GM23248 (cell line): Measurements from ENCODE around the gene FOXL2. TPM values are rescaled to one million over a fixed set of nuclear protein-coding genes. Genes with fewer than 3 reads are reported as not detected.

ENCODE experiments used
- DNase-seq: peaks from one replicate; pipeline ENCODE4 v3.0.0-alpha.2; 2015
- H2AFZ ChIP-seq: fragments of 200-600 bp; sonication (generic); 2 replicates; pipeline ENCODE4 v1.6.1; 2016; ENCODE audit warnings: antibody characterized with exemption
- H3F3A ChIP-seq: fragments of 200-600 bp; sonication (generic); 2 replicates; pipeline ENCODE4 v1.6.1; 2016; ENCODE audit warnings: mild to moderate bottlenecking, antibody characterized with exemption, mixed run types; ENCODE audit not compliant: insufficient read depth
- H3K27ac ChIP-seq: fragments of 200-600 bp; sonication (generic); 2 replicates; pipeline ENCODE4 v1.5.1; 2016; ENCODE audit warnings: mild to moderate bottlenecking
- H3K27me3 ChIP-seq: fragments of 200-600 bp; sonication (generic); replicated peaks from 2 replicates; pipeline ENCODE4 v1.6.1; 2016; ENCODE audit warnings: mild to moderate bottlenecking; ENCODE audit not compliant: insufficient read depth
- H3K36me3 ChIP-seq: fragments of 200-600 bp; sonication (generic); 2 replicates; pipeline ENCODE4 v1.6.1; 2016; ENCODE audit warnings: low read depth, mild to moderate bottlenecking
- H3K4me1 ChIP-seq: fragments of 200-600 bp; sonication (generic); 2 replicates; pipeline ENCODE4 v1.6.1; 2016; ENCODE audit warnings: mild to moderate bottlenecking; ENCODE audit not compliant: insufficient read depth
- H3K4me2 ChIP-seq: fragments of 200-600 bp; sonication (generic); one replicate; pipeline ENCODE4 v1.6.1; 2016; ENCODE audit warnings: mild to moderate bottlenecking; ENCODE audit not compliant: unreplicated experiment
- H3K4me3 ChIP-seq: fragments of 200-600 bp; sonication (generic); 2 replicates; pipeline ENCODE4 v1.5.1; 2016; ENCODE audit warnings: mild to moderate bottlenecking
- H3K79me2 ChIP-seq: fragments of 200-600 bp; sonication (generic); 2 replicates; pipeline ENCODE4 v1.6.1; 2016; ENCODE audit warnings: mild to moderate bottlenecking; ENCODE audit not compliant: insufficient read depth
- H3K9ac ChIP-seq: fragments of 200-600 bp; sonication (generic); 2 replicates; pipeline ENCODE4 v1.6.1; 2016; ENCODE audit warnings: mild to moderate bottlenecking
- H3K9me2 ChIP-seq: fragments of 200-600 bp; sonication (generic); 2 replicates; pipeline ENCODE4 v1.6.1; 2016; ENCODE audit warnings: mixed run types, mild to moderate bottlenecking, moderate library complexity; ENCODE audit not compliant: insufficient read depth
- H3K9me3 ChIP-seq: fragments of 200-600 bp; sonication (generic); one replicate; pipeline ENCODE4 v1.6.1; 2017; ENCODE audit warnings: low read depth
- H4K20me1 ChIP-seq: fragments of 200-600 bp; sonication (generic); 2 replicates; pipeline ENCODE4 v1.6.0; 2016; ENCODE audit not compliant: insufficient read depth
- EZH2 ChIP-seq: fragments of 200-600 bp; sonication (generic); IDR thresholded peaks from 2 replicates; pipeline ENCODE4 v1.6.1; 2018; ENCODE audit warnings: antibody characterized with exemption, mild to moderate bottlenecking; ENCODE audit not compliant: insufficient read depth, poor library complexity, severe bottlenecking
- EZH2phosphoT487 ChIP-seq: fragments of 200-600 bp; sonication (generic); IDR thresholded peaks from 2 replicates; pipeline ENCODE4 v1.6.1; 2018; ENCODE audit warnings: antibody characterized with exemption, moderate library complexity, mild to moderate bottlenecking, low read depth; ENCODE audit not compliant: insufficient read depth
- WGBS, 2 experiments: methylation state at CpG; one replicate each; pipeline ENCODE4 v1.1.6; 2015 to 2017; ENCODE audit warnings: low lambda C conversion rate in 2 of 2, low coverage in 1 of 2; ENCODE audit errors: missing lambda C conversion rate in 2 of 2; 5-methylcytosine and 5-hydroxymethylcytosine counted together
- in situ Hi-C: fragments of 300-500 bp; cut with MboI; formaldehyde crosslinking; loops from 2 replicates; pipeline ENCODE4 v1.15.0; 2020
- polyA plus RNA-seq: library from polyadenylated mRNA; unstranded; fragments of >200 nt; fragmentation: Nextera tagmentation; extraction: Ambion mirVana; gene quantifications from 2 replicates; pipeline ENCODE4 v1.2.1, GENCODE V29; 2016
- total RNA-seq: library from RNA; depleted of rRNA; stranded (reverse); fragments of >200 nt; shearing (Covaris generic); gene quantifications from 2 replicates; pipeline ENCODE4 v1.2.3, GENCODE V29; 2014

FOXL2 gene
- total and polyA plus RNA-seq, 2 experiments from 2014 or later = 0.71 to 3.6 TPM

- DNase-seq = no peak
- WGBS, 2 experiments = 60 to 61% methylated on average over 6 of the region's 6 CpGs
- no peak overlapping the region for H2AFZ ChIP-seq
These were observed 24.9 kb upstream of the FOXL2 start for GRCh38 chr3:138971766-138972320.

GRCh38 chr3:138964923-138965322, 18.0 kb upstream of the FOXL2 start:
- Histone ChIP-seq H3K27me3 (0 out of 2 replicates have a peak, but pooled peaks cover 9% of the 10 kb centered on the region), H3K4me3 (no peak overlapping the region), H3K79me2 (no peaks in the 10 kb centered on the region), H3K9me2 (no peaks in the 10 kb centered on the region), H3K27ac (no peak overlapping the region), H3K4me2 (no peak overlapping the region), H3K4me1 (no peaks in the 10 kb centered on the region), H3K9me3 (no peaks in the 10 kb centered on the region), H3K9ac (no peak overlapping the region), H3K36me3 (no peaks in the 10 kb centered on the region), H2AFZ (no peak overlapping the region), H3F3A (no peaks in the 10 kb centered on the region), H4K20me1 (no peaks in the 10 kb centered on the region)
- in situ Hi-C loops = no loop called here
- no peak for DNase-seq
- no peak for TF ChIP-seq EZH2phosphoT487
- TF ChIP-seq EZH2 = no peak

More at GRCh38 chr3:138971766-138972320, 24.9 kb upstream of the FOXL2 start:
- Histone ChIP-seq H3K36me3 (no peaks in the 10 kb centered on the region), H3F3A (no peaks in the 10 kb centered on the region), H3K79me2 (no peaks in the 10 kb centered on the region), H4K20me1 (no peaks in the 10 kb centered on the region), H3K27ac (no peak overlapping the region), H3K4me2 (no peak overlapping the region), H3K9ac (no peak overlapping the region), H3K9me3 (no peaks in the 10 kb centered on the region), H3K4me1 (no peaks in the 10 kb centered on the region), H3K27me3 (peaks cover 16% of the 10 kb centered on the region; the same call in 1 of the 2 replicates), H3K4me3 (no peak overlapping the region), H3K9me2 (no peaks in the 10 kb centered on the region)
- in situ Hi-C loops = no loop called here
- TF ChIP-seq EZH2phosphoT487 = no peak
- TF ChIP-seq EZH2 = no peak

GRCh38 chr3:138964264-138964663, 17.3 kb upstream of the FOXL2 start:
- Histone ChIP-seq H3K9ac (no peak overlapping the region), H3K4me3 (no peak overlapping the region), H3K27ac (no peak overlapping the region), H3F3A (no peaks in the 10 kb centered on the region), H4K20me1 (no peaks in the 10 kb centered on the region), H2AFZ (no peak overlapping the region), H3K4me2 (no peak overlapping the region), H3K27me3 (0 out of 2 replicates have a peak, but pooled peaks cover 5% of the 10 kb centered on the region), H3K36me3 (no peaks in the 10 kb centered on the region), H3K9me2 (no peaks in the 10 kb centered on the region), H3K4me1 (no peaks in the 10 kb centered on the region), H3K9me3 (no peaks in the 10 kb centered on the region), H3K79me2 (no peaks in the 10 kb centered on the region)
- no peak for TF ChIP-seq EZH2
- no peak for TF ChIP-seq EZH2phosphoT487
- no peak for DNase-seq
- 54 to 64% methylated on average over 2 of the region's 2 CpGs for WGBS, 2 experiments
- in situ Hi-C loops = no loop called here

GRCh38 chr3:138962854-138963560, 16.1 kb upstream of the FOXL2 start:
- no peak overlapping the region for H3K27ac ChIP-seq
- no peak overlapping the region for H3K4me2 ChIP-seq
- H3K4me1 ChIP-seq = no peaks in the 10 kb centered on the region
- TF ChIP-seq EZH2 (no peak), EZH2phosphoT487 (no peak)
- in situ Hi-C loops = no loop called here
- 0 out of 2 replicates have a peak, but pooled peaks cover 8% of the 10 kb centered on the region for H3K27me3 ChIP-seq
- H3K4me3 ChIP-seq = no peak overlapping the region
- no peak overlapping the region for H2AFZ ChIP-seq
- no peak for DNase-seq
- H4K20me1 ChIP-seq = no peaks in the 10 kb centered on the region
- H3K79me2 ChIP-seq = no peaks in the 10 kb centered on the region
- H3F3A ChIP-seq = no peaks in the 10 kb centered on the region
- H3K9ac ChIP-seq = no peak overlapping the region
- WGBS, 2 experiments = 63 to 65% methylated on average over 8 of the region's 8 CpGs
- no peaks in the 10 kb centered on the region for H3K36me3 ChIP-seq
- H3K9me2 ChIP-seq = no peaks in the 10 kb centered on the region
- H3K9me3 ChIP-seq = no peaks in the 10 kb centered on the region
